Bronchial epithelial cell (primary cell): ENCODE measurements around the gene DDX19B. TPM values are rescaled to one million over a fixed set of nuclear protein-coding genes. Genes with fewer than 3 reads are reported as not detected.
A peak's percentile ranks its signal among the peaks of the same experiment; 100 is the strongest.
"Not testable (repeated sequence)": the region's sequence is repeated elsewhere in the genome, so short reads cannot be mapped to it uniquely, and the experiment has no call there.

Source experiments
- DNase-seq: peaks from one replicate; pipeline ENCODE4 v3.0.0-alpha.2; 2010; ENCODE audit warnings: low read depth
- FAIRE-seq: peaks from 2 replicates; lab custom pipeline; 2011; peaks lifted over from hg19 to GRCh38; lab: Jason Lieb, UNC
- H3K27me3 ChIP-seq: 2 replicates; pipeline ENCODE4 v1.5.1; 2011; ENCODE audit warnings: low read length; ENCODE audit not compliant: control insufficient read depth, insufficient read depth
- H3K36me3 ChIP-seq: 2 replicates; pipeline ENCODE4 v1.5.1; 2011; ENCODE audit warnings: low read length; ENCODE audit not compliant: control insufficient read depth, insufficient read depth
- H3K4me3 ChIP-seq: 2 replicates; pipeline ENCODE4 v1.5.1; 2011; ENCODE audit warnings: mild to moderate bottlenecking, low read depth, low read length, control low read depth
- CTCF ChIP-seq: IDR thresholded peaks from 2 replicates; pipeline ENCODE4 v1.5.1; 2011; ENCODE audit warnings: mild to moderate bottlenecking, moderate library complexity, low read length, control low read depth, inconsistent platforms; ENCODE audit not compliant: insufficient read depth, severe bottlenecking
- total RNA-seq: library from RNA; depleted of rRNA; stranded (reverse); fragments of >200 nt; gene quantifications from 2 replicates; pipeline ENCODE4 v1.2.1, GENCODE V29; 2014

DDX19B gene
- total RNA-seq, 1 donor from 2014 or later, result 41.3 TPM

DNA sequence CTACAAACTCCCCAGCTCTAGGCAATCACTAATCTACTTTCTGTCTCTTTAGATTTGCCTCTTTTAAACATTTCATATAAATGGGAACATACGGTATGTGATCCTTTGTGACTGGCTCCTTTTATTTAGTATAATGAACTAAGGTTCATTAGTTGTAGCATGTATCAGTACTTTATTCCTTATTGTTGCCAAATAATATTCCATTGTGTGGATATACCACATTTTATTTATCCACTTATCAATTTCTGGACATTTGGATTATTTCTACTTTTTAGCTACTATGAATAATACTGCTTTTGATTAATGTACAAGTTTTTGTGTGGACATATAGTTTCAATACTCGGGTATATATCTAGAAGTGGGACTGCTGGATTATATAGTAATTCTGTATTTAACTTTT, 7.9 kb downstream of the DDX19B start:
- DNase-seq, result no peak
- no peak for FAIRE-seq
- no peaks in the 10 kb centered on the region for H3K27me3 ChIP-seq
- no peak overlapping the region for H3K4me3 ChIP-seq
- peaks cover 1% of the 10 kb centered on the region for H3K36me3 ChIP-seq
- TF ChIP-seq CTCF, result no peak

DNA sequence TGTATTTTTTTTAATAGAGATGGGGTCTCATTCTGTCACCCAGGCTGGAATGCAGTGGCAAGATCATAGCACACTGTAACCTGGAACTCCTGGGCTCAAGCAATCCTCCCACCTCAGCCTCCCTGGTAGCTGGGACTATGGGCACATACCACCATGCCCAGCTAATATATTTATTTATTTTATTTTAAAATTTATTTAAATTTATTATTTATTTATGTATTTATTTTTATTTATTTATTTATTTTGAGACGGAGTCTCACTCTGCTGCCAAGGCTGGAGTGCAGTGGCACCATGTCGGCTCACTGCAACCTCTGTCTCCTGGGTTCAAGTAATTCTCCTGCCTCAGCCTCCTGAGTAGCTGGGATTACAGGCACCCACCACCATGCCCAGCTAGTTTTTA, 8.7 kb downstream of the DDX19B start:
- not testable (repeated sequence) for DNase-seq, FAIRE-seq, H3K27me3 ChIP-seq, H3K4me3 ChIP-seq, H3K36me3 ChIP-seq

- FAIRE-seq, result no peak
- TF ChIP-seq CTCF, result no peak
- H3K36me3 ChIP-seq, result peaks cover 10% of the 10 kb centered on the region
- H3K4me3 ChIP-seq, result no peak overlapping the region
- DNase-seq, result no peak
- H3K27me3 ChIP-seq, result no peaks in the 10 kb centered on the region
Measured at GRCh38 chr16:70320121-70320520, 21.1 kb downstream of the DDX19B start.

- Histone ChIP-seq H3K27me3 (no peaks in the 10 kb centered on the region), H3K4me3 (no peak overlapping the region), H3K36me3 (peaks cover 12% of the 10 kb centered on the region)
- DNase-seq (no peak), FAIRE-seq (no peak)
- TF ChIP-seq CTCF, result no peak
Measured at GRCh38 chr16:70324998-70325747, 26.2 kb downstream of the DDX19B start.

GRCh38 chr16:70331091-70331490, 32.1 kb downstream of the DDX19B start:
- no peaks in the 10 kb centered on the region for H3K27me3 ChIP-seq
- no peak for DNase-seq
- no peak for FAIRE-seq
- TF ChIP-seq CTCF, result no peak
- H3K36me3 ChIP-seq, result peaks cover 10% of the 10 kb centered on the region
- no peak overlapping the region for H3K4me3 ChIP-seq

- Histone ChIP-seq H3K4me3 (no peak overlapping the region), H3K36me3 (peaks cover 10% of the 10 kb centered on the region), H3K27me3 (no peaks in the 10 kb centered on the region)
- peak; percentile 55 for TF ChIP-seq CTCF
- FAIRE-seq (no peak), DNase-seq (no peak)
Measured at GRCh38 chr16:70331588-70332358, 32.8 kb downstream of the DDX19B start.

- not testable (repeated sequence) for H3K27me3 ChIP-seq, H3K4me3 ChIP-seq, H3K36me3 ChIP-seq
- FAIRE-seq (peak; percentile 76), DNase-seq (peak; percentile 17)
Measured at GRCh38 chr16:70332728-70333127, 33.7 kb downstream of the DDX19B start.
